HUDEP-2 (cell line): ENCODE measurements around the gene DUSP19.

ENCODE experiments used
- DNase-seq, 76 experiments: peaks; one replicate each; lab custom pipeline; 2025; ENCODE audit not compliant: unreplicated experiment in 76 of 76; lab: John Stamatoyannopoulos, UW

The DUSP19 gene

DNA sequence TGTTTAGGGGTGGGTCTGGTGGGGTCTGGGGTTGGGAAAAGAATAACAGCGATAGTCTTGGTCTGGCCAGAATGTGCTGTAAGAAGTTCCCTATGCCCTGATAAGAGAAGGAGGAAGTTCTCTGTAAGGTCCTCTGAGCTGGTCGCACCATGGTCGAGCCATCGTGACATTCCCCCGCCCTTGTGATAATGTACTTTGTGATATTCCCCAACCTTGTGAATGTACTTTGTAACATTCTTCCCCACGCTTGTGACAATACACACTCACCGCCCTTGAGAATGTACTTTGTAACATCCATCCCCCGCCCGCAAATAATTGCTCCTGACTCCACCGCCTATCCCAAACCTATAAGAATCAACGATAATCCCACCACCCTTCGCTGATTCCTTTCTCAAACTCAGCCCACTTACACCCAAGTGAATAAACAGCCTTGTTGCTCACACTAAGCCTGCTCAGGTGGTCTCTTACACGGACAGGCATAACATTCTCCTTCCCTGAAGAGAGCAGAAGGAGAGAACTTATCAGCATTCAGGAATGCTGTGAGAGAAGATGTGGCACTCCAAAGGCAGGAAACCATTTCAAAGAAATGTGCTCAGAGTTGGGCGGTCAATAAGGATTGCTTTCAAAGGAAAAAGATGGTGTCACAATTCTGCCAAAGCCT, 17.8 kb upstream of the DUSP19 start:
- DNase-seq: no peak

DNA sequence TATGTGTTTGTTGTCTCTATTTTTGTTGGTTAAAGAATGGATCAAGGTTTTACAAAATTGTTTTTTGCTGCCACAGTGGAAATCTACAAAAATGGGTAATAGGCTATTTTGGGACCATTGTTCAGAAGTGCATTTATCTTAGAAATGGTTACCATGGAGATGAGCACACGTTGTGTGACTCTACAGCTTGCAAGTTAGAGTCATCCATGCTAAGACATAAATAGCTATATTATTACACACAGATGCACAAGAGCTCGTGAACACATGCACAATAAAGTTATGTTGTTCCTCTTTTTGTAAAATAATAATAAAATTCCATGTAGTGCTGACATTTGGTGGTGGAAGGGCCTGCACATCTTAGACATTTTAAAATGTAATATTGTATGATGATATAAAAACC, 15.5 kb upstream of the DUSP19 start:
- no peak for DNase-seq

DNA sequence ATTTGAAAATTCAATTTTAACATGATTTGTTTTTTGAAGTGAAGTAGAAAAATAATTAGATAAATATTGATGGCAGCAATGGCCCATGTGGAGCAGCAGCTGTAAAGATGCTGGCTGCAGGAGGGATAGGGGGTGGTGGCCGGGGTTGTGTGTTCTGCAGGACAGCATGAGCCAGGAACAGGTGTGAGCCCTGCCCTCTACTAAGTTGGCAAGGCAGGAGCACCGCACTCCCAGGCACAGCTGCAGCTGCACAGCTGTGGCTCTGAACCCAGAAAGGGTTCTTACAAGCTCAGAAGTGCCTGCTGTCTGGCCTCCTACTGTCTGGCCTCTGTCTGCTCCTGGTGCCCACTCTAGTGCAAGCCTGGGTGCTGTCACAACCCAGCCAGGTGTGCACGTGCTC, 10.0 kb upstream of the DUSP19 start:
- no peak for DNase-seq

DNA sequence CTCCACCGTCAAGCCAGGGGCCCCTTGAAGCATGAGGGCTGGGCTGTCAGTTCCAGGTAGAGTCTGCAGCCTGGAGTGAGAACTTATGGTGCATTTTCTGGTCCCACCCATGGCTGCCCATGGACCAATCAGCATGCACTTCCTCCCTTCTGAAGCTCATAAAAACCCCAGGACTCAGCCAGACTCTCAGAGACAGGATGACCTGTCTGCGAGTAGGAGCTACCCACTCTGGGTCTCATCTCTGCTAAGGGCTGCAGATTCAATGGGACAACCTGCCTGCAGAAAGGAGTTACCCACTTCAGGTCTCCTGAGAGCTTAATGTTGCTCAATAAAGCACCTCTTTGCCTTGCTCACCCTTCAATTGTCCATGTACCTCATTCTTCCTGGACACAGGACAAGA, 9.4 kb upstream of the DUSP19 start:
- DNase-seq: no peak

DNA sequence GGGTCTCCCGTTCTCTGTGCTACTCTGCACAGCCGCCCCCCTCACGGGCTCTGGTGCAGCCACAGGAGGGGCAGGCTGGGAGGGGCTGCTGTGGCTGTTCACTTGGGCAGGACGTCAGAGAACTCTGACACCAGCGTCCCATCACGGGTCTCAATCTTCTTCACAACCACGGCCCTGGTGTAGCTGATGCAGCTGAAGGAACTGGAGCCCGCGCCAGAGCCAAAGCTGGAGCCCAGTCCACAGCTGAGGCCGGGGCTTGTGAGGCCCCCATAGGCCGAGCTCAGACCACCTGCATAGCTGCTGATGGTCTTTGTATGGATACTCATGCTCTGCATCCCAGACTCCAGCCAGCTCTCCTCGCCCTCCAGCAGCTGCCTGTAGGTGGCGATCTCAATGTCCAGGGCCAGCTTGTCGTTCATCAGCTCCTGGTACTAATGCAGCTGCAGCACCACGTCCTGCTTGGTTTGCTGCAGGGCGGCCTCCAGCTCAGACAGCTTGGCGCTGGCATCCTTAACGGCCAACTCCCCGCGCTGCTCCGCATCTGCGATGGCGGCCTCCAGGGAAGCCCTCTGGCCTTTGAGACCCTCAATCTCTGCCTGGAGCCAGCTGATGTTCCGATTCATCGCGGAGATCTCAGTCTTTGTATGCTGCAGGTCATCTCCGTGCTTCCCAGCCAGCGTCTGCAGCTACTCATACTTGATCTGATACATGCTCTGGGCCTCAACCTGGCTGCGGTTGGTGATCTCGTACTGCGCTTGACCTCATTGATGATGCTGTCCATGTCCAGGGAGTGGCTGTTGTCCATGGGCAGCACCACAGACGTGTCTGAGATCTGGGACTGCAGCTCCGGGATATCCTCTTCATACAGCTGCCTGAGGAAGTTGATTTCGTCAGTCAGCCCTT, 7.4 kb upstream of the DUSP19 start:
- peak in 46 of 76 experiments; percentile 2 to 57 (median 21) for DNase-seq

DNA sequence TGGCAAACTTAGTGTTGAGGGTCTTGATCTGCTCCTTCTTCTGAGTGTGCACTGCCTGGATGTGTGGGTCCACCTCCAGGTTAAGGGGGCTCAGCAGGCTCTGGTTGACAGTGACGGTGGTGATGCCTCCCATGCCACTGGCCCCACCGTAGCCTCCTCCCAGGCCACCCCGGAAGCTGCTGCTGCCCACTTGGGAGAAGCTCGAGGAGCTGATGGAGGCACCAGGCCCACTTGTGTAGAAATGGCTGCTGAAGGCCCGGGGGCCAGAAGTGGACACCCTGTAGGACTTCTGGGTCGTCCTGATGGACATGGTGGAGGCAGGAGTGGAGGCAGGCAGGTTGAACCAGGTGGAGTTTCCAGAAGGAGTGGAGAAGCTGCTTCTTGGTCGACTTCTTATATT, 6.4 kb upstream of the DUSP19 start:
- no peak for DNase-seq

DNA sequence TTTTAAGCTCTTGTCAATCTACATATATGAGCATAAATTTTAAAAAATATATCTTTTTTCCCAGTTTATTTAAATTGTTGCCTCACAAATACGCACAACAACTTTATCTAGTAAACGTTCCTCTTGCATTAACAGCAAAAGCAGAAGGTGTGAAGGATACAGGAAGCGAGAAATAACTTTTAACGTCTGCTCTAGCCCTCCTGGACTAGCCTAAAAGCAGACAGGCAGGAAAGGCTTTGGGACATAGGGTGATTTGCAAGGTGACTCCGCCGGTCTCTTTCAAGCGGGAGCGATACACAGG, 434 bp upstream of the DUSP19 start:
- peak in 12 of 76 experiments; percentile 12 to 58 (median 40) for DNase-seq

DNA sequence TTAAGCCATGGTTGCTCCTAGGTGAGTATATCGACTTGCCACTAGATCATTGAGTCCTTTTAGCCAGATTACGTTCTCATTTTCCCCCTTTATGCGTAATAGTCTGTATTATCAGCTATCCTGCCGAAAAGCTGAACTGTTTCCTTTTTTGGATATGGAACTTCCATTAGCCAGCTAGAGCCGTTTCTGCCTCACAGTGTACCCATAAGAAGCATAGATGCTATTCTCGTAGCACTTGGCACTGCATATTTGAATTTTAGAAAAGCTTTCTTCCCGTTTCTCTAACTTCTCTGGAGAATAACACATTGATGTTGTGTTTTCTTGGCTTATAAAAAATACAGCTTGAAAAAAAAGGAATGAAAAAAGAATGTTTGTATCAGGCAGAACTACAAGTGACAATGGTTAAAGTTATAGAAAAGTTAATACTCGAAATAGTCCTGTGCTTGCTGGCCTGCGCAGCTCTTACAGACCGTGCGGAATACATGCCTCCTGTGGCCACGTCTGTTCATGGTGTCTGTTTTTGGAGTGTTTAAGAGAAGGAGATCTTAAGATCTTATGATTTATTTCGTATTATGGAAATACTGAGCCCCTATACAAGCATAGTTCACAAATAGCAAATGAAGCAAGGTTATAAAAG, 710 bp downstream of the DUSP19 start:
- DNase-seq: peak in 9 of 76 experiments; percentile 1 to 49 (median 25)

DNA sequence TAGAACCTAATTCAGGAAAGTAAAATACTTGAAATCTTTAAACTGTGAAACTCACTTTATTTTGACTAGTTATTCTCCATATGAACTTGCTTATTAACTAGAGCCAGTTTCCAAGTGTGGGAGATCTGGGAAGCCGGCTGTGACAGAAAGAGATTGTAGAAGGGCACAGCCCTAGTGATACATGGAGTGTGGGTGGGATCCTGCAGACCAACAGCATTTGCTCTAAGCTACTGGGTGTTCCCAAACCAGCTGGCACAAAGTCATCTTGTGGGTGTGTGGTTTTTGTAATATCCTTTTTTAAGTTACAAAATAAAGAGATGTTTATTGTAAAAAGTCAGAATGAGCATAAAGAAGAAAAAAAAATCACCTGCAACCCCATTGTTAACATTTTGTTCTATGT, 3.4 kb downstream of the DUSP19 start:
- DNase-seq: peak in 65 of 76 experiments; percentile 2 to 73 (median 37)

DNA sequence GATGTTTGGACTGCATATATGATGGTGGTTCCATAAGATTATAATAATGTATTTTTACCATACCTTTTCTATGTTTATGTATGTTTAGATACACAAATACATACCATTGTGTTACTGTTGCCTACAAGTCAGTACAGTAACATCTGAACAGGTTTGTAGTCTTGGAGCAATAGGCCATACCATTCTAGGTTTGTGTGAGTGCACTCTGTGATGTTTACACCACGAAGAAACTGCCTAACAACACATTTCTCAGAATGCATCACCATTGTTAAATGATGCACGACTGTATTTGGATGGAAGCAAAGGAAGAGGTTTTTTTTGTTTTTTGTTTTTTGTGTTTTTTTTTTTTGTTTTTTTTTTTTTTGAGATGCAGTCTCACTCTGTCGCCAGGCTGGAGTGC, 9.5 kb downstream of the DUSP19 start:
- DNase-seq: no peak

DNA sequence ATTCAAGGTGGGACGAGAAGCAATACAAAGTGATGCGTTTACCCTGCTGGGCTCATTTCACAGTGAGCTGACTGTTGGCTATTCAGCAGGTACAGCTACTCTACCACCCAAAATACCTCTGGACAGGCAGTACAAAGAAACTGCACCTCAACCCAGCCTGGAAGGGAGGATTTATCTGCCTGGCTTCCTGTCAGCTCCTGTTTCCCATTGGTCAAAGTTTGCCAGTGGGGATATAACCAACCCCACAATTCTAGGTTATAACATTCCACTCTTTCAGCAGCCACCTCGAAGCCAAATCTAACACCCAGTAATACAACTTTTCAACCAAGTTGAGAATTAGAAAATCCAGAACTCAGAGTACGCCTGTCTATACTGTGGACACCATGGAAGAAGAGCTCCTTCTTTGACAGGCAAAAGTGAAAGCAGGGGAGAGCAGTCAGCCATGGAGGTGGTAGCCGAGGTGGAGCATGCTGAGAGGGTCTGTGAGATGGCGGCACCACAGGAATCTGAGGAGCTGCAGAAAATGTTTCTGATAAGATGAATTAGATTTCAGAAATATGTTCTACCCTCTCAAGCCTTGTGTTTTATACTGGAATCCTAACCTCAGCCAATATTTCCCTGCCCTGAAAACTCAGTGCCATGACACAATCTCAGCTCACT, 10.8 kb downstream of the DUSP19 start:
- no peak for DNase-seq

DNA sequence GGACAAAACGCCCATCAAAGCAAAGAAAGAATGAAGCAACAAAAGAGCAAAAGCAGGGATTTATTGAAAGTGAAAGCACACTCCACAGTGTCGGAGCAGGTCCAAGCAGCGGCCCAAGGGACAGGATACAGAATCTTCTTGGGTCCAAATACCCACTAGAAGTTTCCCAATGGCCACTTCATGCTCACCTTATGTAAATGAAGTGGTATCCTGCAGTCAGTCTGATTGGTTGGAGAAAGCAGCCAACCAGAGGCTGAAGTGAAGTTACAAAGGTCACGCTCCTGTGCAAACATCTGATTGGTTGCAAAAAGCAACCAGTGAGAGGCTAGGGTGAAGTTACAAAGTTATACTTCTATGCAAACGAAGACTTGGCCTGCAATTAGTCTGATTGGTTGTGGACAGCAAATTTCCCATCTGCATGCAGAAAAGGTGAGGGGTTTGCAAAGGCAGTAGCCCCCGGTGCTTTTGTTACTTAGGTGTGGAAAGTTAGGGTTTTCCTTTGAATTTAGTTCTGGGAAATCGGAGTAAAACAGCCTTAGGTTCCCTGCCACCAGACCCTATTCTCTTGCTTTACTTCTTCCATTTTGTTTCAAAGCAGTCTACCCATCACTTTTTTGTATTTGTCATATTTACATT, 12.9 kb downstream of the DUSP19 start:
- no peak for DNase-seq

DNA sequence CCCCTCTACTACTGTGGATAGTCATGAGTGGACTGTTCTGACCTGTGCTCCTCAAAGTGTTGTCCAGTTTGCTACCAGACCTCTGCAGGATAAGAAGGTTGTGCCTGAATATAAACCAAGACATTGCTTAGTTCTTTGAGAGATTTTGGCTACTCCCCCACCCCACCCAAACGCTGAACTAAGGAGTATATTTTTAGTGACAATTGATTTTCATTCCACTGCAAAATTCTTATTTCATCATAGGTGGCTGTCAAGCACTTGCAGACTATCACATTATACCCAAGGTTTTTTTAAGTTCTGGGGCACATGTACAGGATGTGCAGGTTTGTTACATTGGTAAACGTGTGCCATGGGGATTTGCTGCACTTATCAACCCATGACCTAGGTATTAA, 13.4 kb downstream of the DUSP19 start:
- no peak for DNase-seq

DNA sequence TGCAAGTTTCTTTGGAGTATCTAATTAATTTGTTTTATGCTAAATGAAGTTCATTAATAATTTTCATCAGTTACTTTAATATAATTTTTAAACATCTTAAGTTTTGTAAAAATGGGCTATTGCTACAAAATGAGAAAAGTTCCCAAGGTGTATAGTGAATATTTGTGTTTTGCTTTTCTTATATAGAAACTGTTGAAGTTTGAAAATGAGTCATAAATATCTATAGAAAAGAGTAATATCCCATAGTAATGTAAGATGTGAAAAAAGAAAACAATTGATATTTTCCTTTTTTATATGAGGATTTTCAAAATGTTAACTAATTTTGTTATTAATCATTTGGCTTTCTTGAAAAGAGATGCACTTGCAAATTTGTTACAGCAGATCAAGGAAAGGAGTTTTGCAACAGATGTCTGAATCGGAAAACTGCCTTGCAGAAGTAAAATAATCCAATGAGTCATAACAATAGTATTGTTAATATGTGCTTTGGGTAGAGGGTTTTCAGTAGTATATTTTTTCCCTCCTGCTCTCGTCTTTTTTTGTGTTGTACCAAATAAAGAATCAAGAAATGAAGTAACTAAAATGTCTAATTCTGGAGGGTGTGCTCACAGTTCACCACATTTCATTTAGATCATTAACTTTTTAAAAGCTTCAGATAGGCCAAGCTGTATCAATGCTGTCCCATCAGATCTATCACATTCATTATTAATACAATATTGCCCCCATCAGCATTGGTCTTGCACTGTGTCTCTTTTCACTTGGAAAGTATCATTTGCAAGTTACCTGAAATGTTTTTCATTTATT, 15.5 kb downstream of the DUSP19 start:
- peak in 1 of 76 experiments; percentile 8 for DNase-seq

DNA sequence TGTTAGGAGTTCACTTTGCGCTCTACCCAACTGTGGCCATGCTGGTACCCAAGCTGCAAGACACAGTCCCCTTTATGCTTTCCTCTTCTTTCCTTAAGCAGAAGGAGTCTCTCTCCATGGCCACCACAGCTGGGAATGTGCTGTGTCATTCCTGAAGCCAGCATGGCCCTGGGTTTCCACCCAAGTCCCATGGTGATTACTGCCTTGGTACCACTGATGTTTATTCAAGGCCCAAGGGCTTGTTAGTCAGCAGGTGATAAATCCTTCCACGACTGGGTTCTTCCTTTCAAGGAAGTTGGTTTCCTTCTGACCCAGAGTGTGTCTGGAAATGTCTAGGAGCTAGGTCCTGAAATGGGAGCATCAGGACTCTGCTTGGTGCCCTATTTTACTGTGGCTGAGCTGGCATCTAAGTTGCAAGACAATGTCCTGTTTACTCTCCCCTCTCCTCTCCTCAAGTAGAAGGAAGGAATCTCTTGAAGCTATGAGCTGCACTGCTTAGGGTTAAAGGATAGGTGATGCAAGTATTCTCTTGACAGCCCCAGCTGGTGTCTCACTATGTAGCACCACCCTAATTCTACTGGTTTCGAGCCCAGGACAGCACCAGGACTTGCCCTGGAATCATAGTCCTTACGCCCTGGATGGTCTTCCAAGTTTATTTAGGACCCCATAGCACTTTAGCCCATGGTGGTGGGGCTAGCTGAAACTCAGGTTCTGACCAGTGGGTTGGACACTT, 27.0 kb downstream of the DUSP19 start:
- no peak for DNase-seq

DNA sequence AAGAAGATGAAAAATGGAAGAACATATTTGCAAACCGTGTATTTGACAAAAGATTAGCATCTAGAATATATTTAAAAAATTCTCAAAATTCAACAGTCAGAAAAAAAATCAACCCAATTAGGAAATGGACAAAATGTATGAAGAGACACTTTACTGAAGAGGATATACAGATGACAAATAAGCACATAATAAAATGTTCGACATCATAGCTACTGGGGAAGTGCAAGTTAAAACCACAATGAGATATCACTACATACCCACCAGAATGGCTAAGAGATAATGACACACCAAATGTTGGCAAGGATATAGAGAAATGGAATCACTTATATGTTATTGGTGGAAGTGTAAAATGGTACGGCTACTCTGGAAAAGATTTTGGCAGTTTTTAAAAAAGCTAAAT, 34.0 kb downstream of the DUSP19 start:
- peak in 30 of 76 experiments; percentile 3 to 82 (median 40) for DNase-seq

DNA sequence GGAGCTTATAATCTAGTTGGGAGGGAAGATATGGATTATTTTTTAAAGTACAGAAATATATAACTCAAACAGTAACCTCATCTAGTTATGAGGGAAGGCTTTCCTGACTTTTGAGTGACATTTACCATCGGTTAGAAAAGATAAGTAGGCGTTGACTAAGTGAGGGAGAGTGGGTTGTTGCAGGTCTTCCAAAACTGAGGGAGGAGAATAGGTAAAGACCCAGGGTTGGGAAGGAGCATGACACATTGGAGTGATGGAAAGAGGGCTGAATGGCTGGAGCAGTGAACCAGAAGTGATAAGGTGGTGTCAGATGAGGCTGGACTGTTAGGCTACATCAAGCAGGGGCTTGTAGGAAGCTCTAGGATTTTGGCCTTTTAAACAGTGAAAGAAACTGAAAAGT, 35.1 kb downstream of the DUSP19 start:
- DNase-seq: peak in 2 of 76 experiments; percentile 9 to 11

DNA sequence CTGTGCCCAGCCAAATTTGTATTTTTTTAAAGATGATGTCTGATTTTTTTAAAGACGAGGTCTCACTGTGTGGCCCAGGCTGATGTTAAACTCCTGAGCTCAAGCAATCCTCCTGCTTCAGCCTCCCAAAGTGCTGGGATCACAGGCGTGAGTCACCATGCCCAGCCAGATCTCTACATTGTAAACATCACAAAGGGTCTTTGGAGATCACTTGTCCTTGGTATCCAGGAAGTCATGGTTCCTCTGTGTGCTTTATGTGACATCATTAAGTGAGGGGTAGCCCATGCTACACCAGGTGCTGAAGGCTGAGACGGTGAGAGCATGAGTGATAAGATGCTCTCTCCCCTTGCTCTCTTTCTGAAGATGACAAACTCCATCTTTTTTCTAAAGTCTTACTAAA, 38.7 kb downstream of the DUSP19 start:
- DNase-seq: no peak
